ENCODE data around the gene PAMR1. TPM values are rescaled to one million over a fixed set of nuclear protein-coding genes. Genes with fewer than 3 reads are reported as not detected.

Gene PAMR1
- total and polyA plus RNA-seq, 9 of the 15 experiments (the other 6 are each of a cell fraction or from before 2014, with no cell fraction given) = not detected

DNA sequence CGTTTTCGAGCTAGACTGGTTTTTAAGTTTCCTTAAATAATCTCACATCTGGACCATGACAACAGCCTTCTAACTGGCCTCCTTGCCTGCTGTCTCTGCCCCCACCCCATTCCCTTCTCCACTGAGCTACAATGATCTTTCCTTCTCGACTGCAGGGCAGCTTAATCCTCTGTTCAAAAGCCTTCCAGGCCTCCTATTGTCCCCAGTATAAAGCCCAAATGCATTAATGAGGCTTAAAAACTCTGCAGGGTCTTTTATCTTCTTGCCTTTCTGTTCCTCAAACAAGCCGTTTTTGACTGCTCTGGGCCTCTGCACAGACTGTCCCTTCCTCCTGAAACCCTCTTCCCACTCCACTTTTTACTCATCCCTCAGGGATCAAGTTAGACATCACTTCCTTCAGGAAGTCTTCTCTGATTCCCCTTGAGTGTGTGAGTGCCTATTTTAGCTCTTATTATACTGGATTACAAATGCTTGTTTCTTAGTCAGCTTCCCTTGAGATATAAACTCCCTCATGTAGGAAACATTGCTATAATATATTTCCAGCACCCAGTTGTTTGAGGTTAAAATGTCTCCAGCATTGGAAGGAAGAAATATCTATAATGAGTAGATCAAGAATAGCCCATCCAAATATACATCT lies 23.6 kb upstream of the PAMR1 start:
- Histone ChIP-seq H2AFZ (ENCODE audit: low read depth, low read length) (no peak overlapping the region), H3K4me2 (ENCODE audit: insufficient read depth, low read length) (no peak overlapping the region), H3K9me3 (replicated peaks; ENCODE audit: control insufficient read depth, insufficient read depth, low read depth, low read length) (no peaks in the 10 kb centered on the region), H3K9ac (ENCODE audit: insufficient read depth in 1 of 2, low read depth in 2 of 2, low read length in 2 of 2) (no peak overlapping the region), H3K4me1 (replicated peaks in 1 of 2; ENCODE audit: control insufficient read depth in 2 of 2, insufficient read depth in 2 of 2, low read length in 2 of 2) (no peaks in the 10 kb centered on the region), H3K27me3 (ENCODE audit: control insufficient read depth in 2 of 2, insufficient read depth in 2 of 2, low read length in 2 of 2) (peaks cover 2 to 18% of the 10 kb centered on the region in 2 experiments; a peak in 3 of 5 replicates), H3K4me3 (no peak overlapping the region), H3K79me2 (ENCODE audit: control insufficient read depth, insufficient read depth, low read length) (no peaks in the 10 kb centered on the region), H3K27ac (ENCODE audit: extremely low read depth, low read depth, low read length) (no peak overlapping the region), H4K20me1 (replicated peaks; ENCODE audit: control insufficient read depth, insufficient read depth, low read length) (no peaks in the 10 kb centered on the region), H3K9me1 (ENCODE audit: control insufficient read depth, insufficient read depth, low read length) (no peaks in the 10 kb centered on the region), H3K36me3 (ENCODE audit: control insufficient read depth, insufficient read depth, low read length) (no peaks in the 10 kb centered on the region)
- no peak for ATAC-seq
- POLR2A ChIA-PET = interaction anchor here (0.6 to 0.9 kb wide), 2 partner anchors 15 to 259 kb away, joined by 3 read pairs; no protein-coding TSS in a partner anchor
- no peak for DNase-seq (ENCODE audit: extremely low read depth in 1 of 4, low spot score in 3 of 4)
- CTCF ChIA-PET (ENCODE audit: low intra/inter-chr PET ratio) = no interaction called here
- TF ChIP-seq HINFP (tag; conservative IDR thresholded peaks at IDR 0.05; ENCODE audit: low read depth) (no peak), RB1 (IDR thresholded peaks at IDR 0.05; ENCODE audit: low read depth) (no peak), RFX5 (IDR thresholded peaks at IDR 0.05; ENCODE audit: low read depth, low read length) (no peak), ETV5 (CRISPR knock-in tag; IDR thresholded peaks at IDR 0.05; ENCODE audit: low read depth) (no peak), ZBTB2 (IDR thresholded peaks at IDR 0.05) (no peak), POLR2G (IDR thresholded peaks at IDR 0.05; ENCODE audit: low read depth, low read length) (no peak), NCOA4 (IDR thresholded peaks at IDR 0.05; ENCODE audit: partially characterized antibody) (no peak)
- WGBS (ENCODE audit: insufficient coverage, low coverage, missing lambda C conversion rate) = 0% methylated on average over 4 of the region's 4 CpGs
- intact Hi-C loops (cut with micrococcal nuclease) = no loop called here
- no TSS peak for BruUV-seq (replicated peaks)
- in situ Hi-C loops (cut with MboI) = no loop called here
- FAIRE-seq = no peak

All from K562 (cell line).